ENCODE data around the gene KANK3. TPM values are rescaled to one million over a fixed set of nuclear protein-coding genes. Genes with fewer than 3 reads are reported as not detected.

KANK3 gene
- total and polyA plus RNA-seq, 10 of the 15 experiments (the other 5 are each of a cell fraction or from before 2014, with no cell fraction given): 0.03 to 0.93 (median 0.22) TPM; not detected in 1

DNA sequence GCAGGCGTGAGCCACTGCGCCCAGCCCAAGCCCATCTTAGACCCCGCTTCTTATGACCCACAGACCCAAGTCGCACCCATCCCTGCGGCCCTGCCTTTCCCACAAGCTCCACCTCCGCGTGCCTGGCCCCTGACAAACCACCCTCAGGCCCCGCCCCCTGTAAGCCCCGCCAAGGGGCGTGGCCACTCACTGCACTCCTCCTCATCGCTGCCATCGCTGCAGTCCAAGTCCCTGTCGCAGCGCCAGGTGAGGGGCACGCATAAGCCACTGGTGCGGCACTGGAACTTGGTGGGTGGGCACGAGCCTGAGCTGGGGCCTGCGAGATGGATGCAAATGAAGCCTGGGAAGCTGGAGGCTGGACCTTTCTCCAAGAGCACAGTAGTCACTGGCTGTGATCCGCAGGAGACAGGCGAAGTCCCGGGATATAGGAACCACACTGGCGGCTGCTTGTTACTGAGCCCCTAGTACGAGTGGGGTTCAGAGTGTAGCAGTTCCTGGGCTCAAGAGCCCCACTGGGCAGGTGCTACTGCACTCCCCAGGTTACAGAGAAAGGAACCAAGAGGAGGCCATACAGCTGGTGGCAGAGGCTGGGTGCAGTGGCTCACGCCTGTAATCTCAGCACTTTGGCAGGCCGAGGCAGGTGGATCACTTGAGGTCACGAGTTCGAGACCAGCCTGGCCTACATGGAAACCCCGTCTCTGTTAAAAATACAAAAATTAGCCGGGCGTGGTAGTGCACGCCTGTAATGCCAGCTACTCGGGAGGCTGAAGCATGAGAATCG is 38.0 kb downstream of the KANK3 start:
- DNase-seq (ENCODE audit: low read depth, low spot score): no peak
- in situ Hi-C loops (cut with MboI) (loop anchor here (5.0 kb wide), 1 partner anchor 33 kb away; no protein-coding TSS in a partner anchor), intact Hi-C loops (cut with micrococcal nuclease; ENCODE audit: unreplicated experiment) (no loop called here)
- Histone ChIP-seq H3K4me2 (ENCODE audit: control insufficient read depth, insufficient read depth) (no peak overlapping the region), H3K4me3 (no peak overlapping the region), H2AFZ (ENCODE audit: control insufficient read depth, low read depth, low read length) (no peak overlapping the region), H3K9ac (ENCODE audit: control insufficient read depth, insufficient read depth, low read length) (no peak overlapping the region), H4K20me1 (ENCODE audit: control insufficient read depth, insufficient read depth) (no peaks in the 10 kb centered on the region), H3K27ac (ENCODE audit: control insufficient read depth, insufficient read depth) (no peak overlapping the region), H3K27me3 (replicated peaks in 1 of 2; ENCODE audit: control insufficient read depth in 2 of 2, insufficient read depth in 2 of 2, low read length in 1 of 2) (no peaks in the 10 kb centered on the region), H3K4me1 (ENCODE audit: control insufficient read depth, insufficient read depth, low read length) (peaks cover 7% of the 10 kb centered on the region), H3K36me3 (ENCODE audit: control insufficient read depth in 2 of 2, insufficient read depth in 2 of 2, low read length in 1 of 2) (peaks cover 8 to 13% of the 10 kb centered on the region in 2 experiments; a peak in 3 of 4 replicates), H3K9me3 (replicated peaks; ENCODE audit: control insufficient read depth, insufficient read depth, low read length) (no peaks in the 10 kb centered on the region), H3K79me2 (ENCODE audit: control insufficient read depth, insufficient read depth, low read length) (peaks cover 21% of the 10 kb centered on the region)
- no peak for FAIRE-seq
- ChIA-PET POLR2A (interaction anchor here (0.6 kb wide), 1 partner anchor 205 kb away, joined by 3 read pairs; no protein-coding TSS in a partner anchor), RAD21 (ENCODE audit: unreplicated experiment) (no interaction called here), SMC1A (ENCODE audit: uncharacterized antibody, unreplicated experiment) (no interaction called here), CTCF (interaction anchor here (1.6 kb wide), 1 partner anchor 19 kb away, joined by 3 read pairs; no protein-coding TSS in a partner anchor)
- WGBS (ENCODE audit: insufficient coverage, insufficient replicate concordance, low lambda C conversion rate, missing lambda C conversion rate): 86% methylated on average over 33 of the region's 33 CpGs
- no peak for ATAC-seq
- TF ChIP-seq STAT3 (IDR thresholded peaks at IDR 0.05; ENCODE audit: low read depth, low read length) (no peak), ETV6 (conservative IDR thresholded peaks at IDR 0.05 in 1 of 2, IDR thresholded peaks at IDR 0.05 in 1 of 2; ENCODE audit: borderline replicate concordance in 1 of 2, low read depth in 1 of 2) (no peak), NBN (IDR thresholded peaks at IDR 0.05) (no peak), CREB1 (IDR thresholded peaks at IDR 0.05; ENCODE audit: low read depth) (no peak), FOXK2 (IDR thresholded peaks at IDR 0.05) (no peak), GATAD2B (conservative IDR thresholded peaks at IDR 0.05; ENCODE audit: low read depth) (no peak), PAX8 (IDR thresholded peaks at IDR 0.05) (no peak), HDAC2 (IDR thresholded peaks at IDR 0.05) (no peak), REST (IDR thresholded peaks at IDR 0.05; ENCODE audit: low read depth, low read length) (no peak), TBL1XR1 (IDR thresholded peaks at IDR 0.05; ENCODE audit: low read depth, low read length) (no peak)
- BruUV-seq (replicated peaks): no TSS peak

Measured in GM12878 (cell line).